Effector CD8-positive, alpha-beta T cell (primary cell): ENCODE measurements around the gene DCC.
"Not testable (repeated sequence)": the region's sequence is repeated elsewhere in the genome, so short reads cannot be mapped to it uniquely, and the experiment has no call there.

ENCODE experiments used
- DNase-seq: peaks from one replicate; lab custom pipeline; 2025; lab: John Stamatoyannopoulos, UW

The DCC gene

GRCh38 chr18:53417003-53417402 is 1077.0 kb downstream of the DCC start:
- no peak for DNase-seq

- DNase-seq, result no peak
Measured at GRCh38 chr18:53421869-53422268, 1081.9 kb downstream of the DCC start.

- DNase-seq, result no peak
Measured at GRCh38 chr18:53422896-53423295, 1082.9 kb downstream of the DCC start.

GRCh38 chr18:53426666-53427184 is 1086.7 kb downstream of the DCC start:
- no peak for DNase-seq

GRCh38 chr18:53441761-53442414 is 1101.9 kb downstream of the DCC start:
- DNase-seq, result no peak

- DNase-seq, result no peak
Measured at GRCh38 chr18:53442415-53442783, 1102.4 kb downstream of the DCC start.

GRCh38 chr18:53443336-53443735 is 1103.3 kb downstream of the DCC start:
- no peak for DNase-seq

- no peak for DNase-seq
Measured at GRCh38 chr18:53443831-53444230, 1103.8 kb downstream of the DCC start.

GRCh38 chr18:53451902-53452301 is 1111.9 kb downstream of the DCC start:
- no peak for DNase-seq

GRCh38 chr18:53457068-53457467 is 1117.1 kb downstream of the DCC start:
- no peak for DNase-seq

GRCh38 chr18:53458268-53458667 is 1118.3 kb downstream of the DCC start:
- DNase-seq, result no peak

- DNase-seq, result no peak
Measured at GRCh38 chr18:53458944-53459580, 1119.1 kb downstream of the DCC start.

- no peak for DNase-seq
Measured at GRCh38 chr18:53467756-53468155, 1127.8 kb downstream of the DCC start.

GRCh38 chr18:53468173-53468572 is 1128.2 kb downstream of the DCC start:
- not testable (repeated sequence) for DNase-seq

- no peak for DNase-seq
Measured at GRCh38 chr18:53472546-53472945, 1132.5 kb downstream of the DCC start.

GRCh38 chr18:53478155-53478554 is 1138.2 kb downstream of the DCC start:
- no peak for DNase-seq

GRCh38 chr18:53486296-53486695 is 1146.3 kb downstream of the DCC start:
- no peak for DNase-seq

- DNase-seq, result no peak
Measured at GRCh38 chr18:53489266-53489665, 1149.3 kb downstream of the DCC start.

- DNase-seq, result no peak
Measured at GRCh38 chr18:53490019-53490418, 1150.0 kb downstream of the DCC start.

- no peak for DNase-seq
Measured at GRCh38 chr18:53496028-53496427, 1156.0 kb downstream of the DCC start.

GRCh38 chr18:53503914-53504441 is 1164.0 kb downstream of the DCC start:
- DNase-seq, result no peak

GRCh38 chr18:53508529-53508928 is 1168.5 kb downstream of the DCC start:
- DNase-seq, result no peak

GRCh38 chr18:53509886-53510285 is 1169.9 kb downstream of the DCC start:
- DNase-seq, result no peak
